OCI-LY1 (cell line): ENCODE results near the gene CPA4.

Experiments
- H2AFZ ChIP-seq: fragments of 200-600 bp; sonication (generic), shearing (Covaris generic); 2 replicates; pipeline ENCODE4 v1.6.0; 2014; ENCODE audit warnings: antibody characterized with exemption, mild to moderate bottlenecking, low read length
- H3F3A ChIP-seq: fragments of 200-600 bp; sonication (generic), shearing (Covaris generic); 2 replicates; pipeline ENCODE4 v1.6.0; 2014; ENCODE audit warnings: mild to moderate bottlenecking, antibody characterized with exemption, low read length, moderate library complexity; ENCODE audit not compliant: insufficient read depth
- H3K27ac ChIP-seq: fragments of 200-600 bp; sonication (generic); 2 replicates; pipeline ENCODE4 v1.5.1; 2014; ENCODE audit warnings: low read length, mixed run types, mild to moderate bottlenecking, low read depth; ENCODE audit not compliant: poor library complexity, severe bottlenecking
- H3K27me3 ChIP-seq: fragments of 200-600 bp; sonication (generic); 2 replicates; pipeline ENCODE4 v1.6.0; 2014; ENCODE audit warnings: antibody characterized with exemption, mild to moderate bottlenecking, low read length, moderate library complexity; ENCODE audit not compliant: insufficient read depth
- H3K36me3 ChIP-seq: fragments of 200-600 bp; sonication (generic); 2 replicates; pipeline ENCODE4 v1.6.1; 2014; ENCODE audit warnings: mild to moderate bottlenecking, antibody characterized with exemption, low read length, moderate library complexity, mixed read lengths; ENCODE audit not compliant: insufficient read depth
- H3K4me1 ChIP-seq: fragments of 200-600 bp; sonication (generic); 2 replicates; pipeline ENCODE4 v1.5.1; 2014; ENCODE audit warnings: mild to moderate bottlenecking, low read length, moderate library complexity; ENCODE audit not compliant: insufficient read depth, severe bottlenecking
- H3K4me2 ChIP-seq: fragments of 200-600 bp; sonication (generic), shearing (Covaris generic); 2 replicates; pipeline ENCODE4 v1.6.1; 2014; ENCODE audit warnings: low read length
- H3K4me3 ChIP-seq: fragments of 200-600 bp; sonication (generic); 2 replicates; pipeline ENCODE4 v1.5.1; 2014; ENCODE audit warnings: low read length, low read depth, mild to moderate bottlenecking, mixed read lengths; ENCODE audit not compliant: poor library complexity, severe bottlenecking
- H3K79me2 ChIP-seq: fragments of 200-600 bp; shearing (Covaris generic); 2 replicates; pipeline ENCODE4 v1.6.1; 2016; ENCODE audit warnings: mixed run types, low read length, mixed read lengths; ENCODE audit not compliant: insufficient read depth
- H3K9ac ChIP-seq: fragments of 200-600 bp; sonication (generic), shearing (Covaris generic); 2 replicates; pipeline ENCODE4 v1.6.1; 2014; ENCODE audit warnings: mild to moderate bottlenecking, low read length, mixed read lengths
- H3K9me2 ChIP-seq: fragments of 200-600 bp; sonication (generic), shearing (Covaris generic); 2 replicates; pipeline ENCODE4 v1.6.1; 2014; ENCODE audit warnings: low read depth, mild to moderate bottlenecking, low read length, mixed read lengths
- H3K9me3 ChIP-seq: fragments of 200-600 bp; shearing (Covaris generic); 2 replicates; pipeline ENCODE4 v1.6.1; 2014; ENCODE audit warnings: low read length, mixed read lengths
- H4K20me1 ChIP-seq: fragments of 200-600 bp; sonication (generic), shearing (Covaris generic); 2 replicates; pipeline ENCODE4 v1.6.0; 2016; ENCODE audit warnings: mild to moderate bottlenecking, low read length; ENCODE audit not compliant: insufficient read depth
- CTCF ChIP-seq: fragments of 200-600 bp; sonication (generic), shearing (Covaris generic); IDR thresholded peaks from 2 replicates; pipeline ENCODE4 v1.5.1; 2017; ENCODE audit warnings: mild to moderate bottlenecking, antibody characterized with exemption, low read length, moderate library complexity, mixed read lengths
- EZH2 ChIP-seq: fragments of 200-600 bp; sonication (generic), shearing (Covaris generic); IDR thresholded peaks from 2 replicates; pipeline ENCODE4 v1.8.0; 2017; ENCODE audit warnings: borderline replicate concordance, mixed run types, mild to moderate bottlenecking, antibody characterized with exemption, low read length, moderate library complexity, mixed read lengths

Gene CPA4

GRCh38 chr7:130338233-130338632, 45.3 kb downstream of the CPA4 start:
- H3K4me1 ChIP-seq = no peaks in the 10 kb centered on the region
- H3K36me3 ChIP-seq = no peaks in the 10 kb centered on the region; the same call in 1 of the 2 replicates
- no peaks in the 10 kb centered on the region; the same call in 1 of the 2 replicates for H3K9me3 ChIP-seq
- H3K4me3 ChIP-seq = no peak overlapping the region
- no peak overlapping the region for H3K4me2 ChIP-seq
- TF ChIP-seq CTCF (no peak), EZH2 (no peak)
- no peaks in the 10 kb centered on the region for H3K9me2 ChIP-seq
- 0 out of 2 replicates have a peak, but pooled peaks cover 9% of the 10 kb centered on the region for H3K27me3 ChIP-seq
- no peak overlapping the region for H3K9ac ChIP-seq
- H3F3A ChIP-seq = no peaks in the 10 kb centered on the region
- H3K79me2 ChIP-seq = no peaks in the 10 kb centered on the region
- no peak overlapping the region for H3K27ac ChIP-seq
- H4K20me1 ChIP-seq = no peaks in the 10 kb centered on the region
- no peak overlapping the region for H2AFZ ChIP-seq

DNA sequence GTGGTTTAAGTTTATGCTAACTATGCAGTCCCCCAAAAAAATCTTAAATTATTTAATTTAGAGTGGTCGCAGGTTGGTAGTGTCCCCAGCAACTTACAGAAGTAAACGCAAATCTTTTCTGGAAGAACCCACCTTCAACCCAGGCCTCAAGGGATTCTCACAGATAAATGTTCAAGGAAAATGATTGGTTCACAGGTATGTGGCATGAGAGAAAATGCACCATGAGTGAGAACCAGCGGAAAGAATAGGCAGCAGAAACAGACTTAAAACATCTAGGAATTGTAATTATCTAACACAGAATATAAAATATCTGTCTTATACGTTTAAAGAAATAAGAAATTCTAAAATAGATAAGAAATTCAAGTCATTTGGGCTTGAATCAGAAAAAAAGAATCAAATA, 48.9 kb downstream of the CPA4 start:
- no peaks in the 10 kb centered on the region for H3F3A ChIP-seq
- no peak overlapping the region for H3K9ac ChIP-seq
- no peak overlapping the region for H2AFZ ChIP-seq
- no peaks in the 10 kb centered on the region for H3K4me1 ChIP-seq
- H3K27me3 ChIP-seq = no peaks in the 10 kb centered on the region
- no peaks in the 10 kb centered on the region; the same call in 1 of the 2 replicates for H3K9me3 ChIP-seq
- no peak overlapping the region for H3K4me2 ChIP-seq
- no peak overlapping the region for H3K4me3 ChIP-seq
- no peaks in the 10 kb centered on the region for H3K9me2 ChIP-seq
- no peaks in the 10 kb centered on the region; the same call in 1 of the 2 replicates for H3K36me3 ChIP-seq
- TF ChIP-seq CTCF (no peak), EZH2 (no peak)
- no peak overlapping the region for H3K27ac ChIP-seq
- no peaks in the 10 kb centered on the region for H3K79me2 ChIP-seq
- no peaks in the 10 kb centered on the region for H4K20me1 ChIP-seq

DNA sequence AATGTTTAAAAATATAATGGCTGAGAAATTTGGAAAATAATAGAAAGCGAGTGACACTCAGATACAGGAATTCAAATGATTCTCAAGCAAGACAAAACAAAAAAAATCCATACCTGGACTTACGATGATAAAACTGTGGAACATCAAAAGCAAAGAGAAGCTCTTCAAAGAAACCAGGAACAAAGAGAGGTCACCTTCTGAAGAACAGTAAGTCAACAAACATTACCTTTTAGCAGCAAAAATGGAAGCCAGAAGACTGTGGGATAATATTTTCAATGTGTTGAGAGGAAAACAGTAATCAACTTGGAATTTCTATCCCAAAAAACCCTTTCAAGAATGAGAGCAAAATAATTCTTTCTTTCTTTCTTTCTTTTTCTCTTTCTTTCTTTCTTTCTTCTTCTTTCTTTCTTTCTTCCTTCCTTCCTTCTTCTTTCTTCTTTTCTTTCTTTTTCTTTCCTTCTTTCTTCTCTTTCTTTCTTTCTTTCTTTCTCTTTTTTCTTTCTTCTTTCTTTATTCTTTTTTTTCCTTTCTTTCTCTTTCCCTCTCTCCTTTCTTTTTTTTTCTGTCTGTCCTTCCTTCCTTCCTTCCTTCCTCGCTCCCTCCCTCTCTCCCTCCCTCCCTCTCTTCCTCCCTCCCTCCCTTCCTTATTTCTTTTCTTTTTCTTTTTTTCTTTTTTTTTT, 49.9 kb downstream of the CPA4 start:
- H3K9me2 ChIP-seq = no peaks in the 10 kb centered on the region
- no peaks in the 10 kb centered on the region for H3K4me1 ChIP-seq
- no peaks in the 10 kb centered on the region for H3K79me2 ChIP-seq
- no peaks in the 10 kb centered on the region for H4K20me1 ChIP-seq
- no peak overlapping the region for H2AFZ ChIP-seq
- H3K9ac ChIP-seq = no peak overlapping the region
- no peaks in the 10 kb centered on the region; the same call in 1 of the 2 replicates for H3K36me3 ChIP-seq
- H3K27ac ChIP-seq = no peak overlapping the region
- no peaks in the 10 kb centered on the region; the same call in 1 of the 2 replicates for H3K9me3 ChIP-seq
- no peak overlapping the region for H3K4me2 ChIP-seq
- TF ChIP-seq EZH2 (no peak), CTCF (no peak)
- no peaks in the 10 kb centered on the region for H3K27me3 ChIP-seq
- no peak overlapping the region for H3K4me3 ChIP-seq
- no peaks in the 10 kb centered on the region for H3F3A ChIP-seq
